NCI-H345 treated with DMSO at 0.1 percent for 48 hours (cell line): ENCODE measurements around the gene CNTNAP2.

Experiments used
- DNase-seq: peaks from one replicate; lab custom pipeline; 2025; ENCODE audit not compliant: unreplicated experiment; lab: John Stamatoyannopoulos, UW

The CNTNAP2 gene

GRCh38 chr7:146740039-146740438, 623.4 kb downstream of the CNTNAP2 start:
- no peak for DNase-seq

- no peak for DNase-seq
Observed at GRCh38 chr7:146741911-146742310, 625.3 kb downstream of the CNTNAP2 start.

GRCh38 chr7:146754385-146754784, 637.8 kb downstream of the CNTNAP2 start:
- DNase-seq: no peak

GRCh38 chr7:146755585-146755984, 639.0 kb downstream of the CNTNAP2 start:
- no peak for DNase-seq

GRCh38 chr7:146764458-146764857, 647.9 kb downstream of the CNTNAP2 start:
- DNase-seq: no peak

GRCh38 chr7:146768957-146769356, 652.4 kb downstream of the CNTNAP2 start:
- no peak for DNase-seq

GRCh38 chr7:146772601-146773000, 656.0 kb downstream of the CNTNAP2 start:
- no peak for DNase-seq

- DNase-seq: no peak
Observed at GRCh38 chr7:146773506-146773905, 656.9 kb downstream of the CNTNAP2 start.

- no peak for DNase-seq
Observed at GRCh38 chr7:146781352-146782116, 664.9 kb downstream of the CNTNAP2 start.

GRCh38 chr7:146787266-146787665, 670.7 kb downstream of the CNTNAP2 start:
- no peak for DNase-seq

- DNase-seq: no peak
Observed at GRCh38 chr7:146788008-146788407, 671.4 kb downstream of the CNTNAP2 start.

GRCh38 chr7:146791344-146792285, 675.0 kb downstream of the CNTNAP2 start:
- no peak for DNase-seq

- DNase-seq: no peak
Observed at GRCh38 chr7:146804620-146805019, 688.0 kb downstream of the CNTNAP2 start.

GRCh38 chr7:146805082-146805481, 688.5 kb downstream of the CNTNAP2 start:
- DNase-seq: no peak

GRCh38 chr7:146826329-146826728, 709.7 kb downstream of the CNTNAP2 start:
- no peak for DNase-seq

GRCh38 chr7:146830686-146831085, 714.1 kb downstream of the CNTNAP2 start:
- no peak for DNase-seq

- DNase-seq: no peak
Observed at GRCh38 chr7:146831875-146832274, 715.3 kb downstream of the CNTNAP2 start.

GRCh38 chr7:146844405-146844804, 727.8 kb downstream of the CNTNAP2 start:
- no peak for DNase-seq

- DNase-seq: no peak
Observed at GRCh38 chr7:146858690-146859089, 742.1 kb downstream of the CNTNAP2 start.

GRCh38 chr7:146861701-146862100, 745.1 kb downstream of the CNTNAP2 start:
- no peak for DNase-seq

GRCh38 chr7:146862415-146862814, 745.8 kb downstream of the CNTNAP2 start:
- no peak for DNase-seq

GRCh38 chr7:146864644-146865043, 748.0 kb downstream of the CNTNAP2 start:
- peak; percentile 71 for DNase-seq
